NT2/D1 (cell line): ENCODE data around the gene DIPK1C.

Experiments
- DNase-seq: peaks from one replicate; pipeline ENCODE4 v3.0.0-alpha.2; 2011; ENCODE audit warnings: low read depth, low spot score
- H3K27me3 ChIP-seq: 2 replicates; pipeline ENCODE4 v1.6.0; 2011; ENCODE audit warnings: mild to moderate bottlenecking; ENCODE audit not compliant: insufficient read length, insufficient read depth
- H3K36me3 ChIP-seq: 2 replicates; pipeline ENCODE4 v1.6.1; 2011; ENCODE audit warnings: mild to moderate bottlenecking, low read length, mixed read lengths; ENCODE audit not compliant: insufficient read depth, insufficient read length
- H3K4me1 ChIP-seq: 2 replicates; pipeline ENCODE4 v1.5.1; 2011; ENCODE audit not compliant: insufficient read depth, insufficient read length
- H3K4me3 ChIP-seq: 2 replicates; pipeline ENCODE4 v1.5.1; 2011; ENCODE audit warnings: low read depth; ENCODE audit not compliant: insufficient read length
- H3K9ac ChIP-seq: 2 replicates; pipeline ENCODE4 v1.6.0; 2011; ENCODE audit warnings: low read depth; ENCODE audit not compliant: insufficient read length
- H3K9me3 ChIP-seq: 2 replicates; pipeline ENCODE4 v1.5.1; 2011; ENCODE audit warnings: mild to moderate bottlenecking, low read length; ENCODE audit not compliant: insufficient read depth
- SUZ12 ChIP-seq: IDR thresholded peaks from 2 replicates; pipeline ENCODE4 v1.6.1; 2011; ENCODE audit not compliant: insufficient read length, insufficient read depth; ENCODE audit errors: extremely low read depth
- YY1 ChIP-seq: IDR thresholded peaks from 2 replicates; pipeline ENCODE4 v1.6.1; 2011; ENCODE audit not compliant: insufficient read length, insufficient read depth
- ZNF274 ChIP-seq: IDR thresholded peaks from 2 replicates; pipeline ENCODE4 v1.6.1; 2011; ENCODE audit warnings: mild to moderate bottlenecking, low read depth, low read length

DIPK1C gene

DNA sequence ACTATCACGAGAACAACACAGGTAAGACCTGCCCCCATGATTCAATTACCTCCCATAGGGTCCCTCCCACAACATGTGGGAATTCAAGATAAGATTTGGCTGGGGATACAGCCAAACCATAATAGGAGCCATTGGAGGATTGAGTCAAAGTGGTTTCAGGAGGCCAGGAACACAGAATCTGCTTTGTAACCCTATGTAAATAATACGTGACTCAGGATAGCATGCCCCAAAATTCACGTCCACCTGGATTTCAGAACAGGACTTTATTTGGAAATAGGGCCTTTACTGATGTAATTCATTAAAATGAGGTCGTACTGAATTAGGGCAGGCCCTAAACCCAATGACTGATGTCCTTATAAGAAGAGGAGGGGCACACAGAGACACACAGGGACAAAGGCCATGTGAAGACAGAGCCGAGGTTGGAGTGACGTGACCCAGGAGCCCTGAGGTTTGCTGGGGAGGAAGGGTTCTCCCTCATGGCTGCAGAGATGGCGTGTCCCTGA, 23.1 kb upstream of the DIPK1C start:
- Histone ChIP-seq H3K27me3 (no peaks in the 10 kb centered on the region), H3K36me3 (no peaks in the 10 kb centered on the region)
- TF ChIP-seq SUZ12: no peak
- no peak for TF ChIP-seq ZNF274
- no peak for TF ChIP-seq YY1

DNA sequence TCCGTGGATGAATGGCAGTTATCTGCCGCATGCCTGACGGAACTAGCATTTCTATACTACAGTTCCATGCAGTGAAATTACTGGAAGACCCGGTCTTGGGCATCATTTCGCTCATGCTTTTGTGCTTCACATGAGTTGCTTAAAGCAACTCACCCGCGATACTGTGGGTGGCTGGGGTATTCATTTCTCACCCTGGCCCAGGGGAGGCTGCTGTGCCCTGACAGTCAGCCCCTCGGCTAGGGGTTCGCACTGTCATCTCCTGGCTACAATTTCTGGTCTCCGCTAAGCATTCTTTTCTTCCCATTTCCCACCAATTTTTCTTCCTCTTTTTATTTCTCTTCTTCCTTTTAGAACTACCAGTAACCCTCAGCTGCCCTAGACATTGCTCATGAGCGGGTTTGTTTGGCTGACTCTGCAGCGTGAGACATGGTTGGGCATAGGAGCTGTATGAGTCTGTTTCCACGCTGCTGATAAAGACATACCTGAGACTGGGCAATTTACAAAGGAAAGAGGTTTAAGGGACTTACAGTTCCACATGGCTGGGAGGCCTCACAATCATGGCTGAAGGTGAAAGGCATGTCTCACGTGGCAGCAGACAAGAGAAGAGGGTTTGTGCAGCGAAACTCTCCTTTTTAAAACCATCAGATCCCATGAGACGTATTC, 22.5 kb upstream of the DIPK1C start:
- TF ChIP-seq SUZ12: no peak
- no peak for TF ChIP-seq YY1
- no peak for TF ChIP-seq ZNF274
- no peak for DNase-seq
- no peak overlapping the region for H3K4me3 ChIP-seq
- no peak overlapping the region for H3K9ac ChIP-seq
- no peaks in the 10 kb centered on the region for H3K4me1 ChIP-seq
- no peaks in the 10 kb centered on the region for H3K9me3 ChIP-seq
- H3K36me3 ChIP-seq: no peaks in the 10 kb centered on the region
- H3K27me3 ChIP-seq: no peaks in the 10 kb centered on the region

More for the DNA sequence above, 23.1 kb upstream of the DIPK1C start:
- Histone ChIP-seq H3K4me1 (no peaks in the 10 kb centered on the region), H3K9ac (no peak overlapping the region), H3K4me3 (no peak overlapping the region), H3K9me3 (no peaks in the 10 kb centered on the region)
- DNase-seq: no peak

DNA sequence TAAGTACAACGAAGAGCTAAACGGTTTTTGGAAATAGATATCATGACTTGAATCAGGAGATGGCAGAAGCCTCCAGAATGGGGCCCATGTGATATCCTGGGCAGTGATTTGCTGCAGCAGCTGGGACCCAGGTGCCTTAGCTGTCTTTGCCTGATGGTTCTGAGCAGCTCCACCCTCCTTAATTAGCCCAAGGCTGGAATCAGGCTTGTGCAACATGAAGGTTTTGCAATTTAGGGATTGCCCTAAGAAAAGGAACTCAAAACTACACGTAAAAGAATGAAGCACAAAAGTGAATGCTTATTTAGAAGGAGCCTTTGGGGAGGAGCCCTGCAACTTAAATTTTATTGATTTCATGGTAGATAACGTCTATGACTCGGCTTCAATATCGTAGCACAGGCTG, 21.8 kb upstream of the DIPK1C start:
- H3K4me3 ChIP-seq: no peak overlapping the region
- H3K4me1 ChIP-seq: no peaks in the 10 kb centered on the region
- H3K9me3 ChIP-seq: no peaks in the 10 kb centered on the region
- TF ChIP-seq SUZ12 (no peak), YY1 (no peak), ZNF274 (no peak)
- DNase-seq: no peak
- H3K27me3 ChIP-seq: no peaks in the 10 kb centered on the region
- H3K9ac ChIP-seq: no peak overlapping the region
- no peaks in the 10 kb centered on the region for H3K36me3 ChIP-seq

DNA sequence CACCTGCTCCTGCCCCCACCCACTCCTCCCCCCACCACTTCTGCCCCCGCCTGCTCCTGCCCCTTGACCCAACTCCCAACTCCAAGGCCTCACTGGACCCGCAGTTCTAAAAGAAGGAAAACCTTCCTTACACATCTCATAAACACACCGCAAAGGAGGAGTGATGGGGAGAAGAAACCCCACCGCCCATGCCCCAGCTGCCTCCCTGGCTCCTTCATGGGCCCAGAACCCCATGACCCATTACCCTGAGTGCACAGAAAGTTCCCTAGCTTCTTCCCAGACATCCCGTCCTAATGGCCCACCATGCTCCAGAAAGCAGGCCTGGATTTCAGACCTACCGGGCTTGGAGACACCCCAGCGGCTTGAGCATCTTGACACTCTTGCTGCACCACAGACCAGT, 21.2 kb upstream of the DIPK1C start:
- Histone ChIP-seq H3K9me3 (no peaks in the 10 kb centered on the region), H3K4me3 (no peak overlapping the region), H3K4me1 (no peaks in the 10 kb centered on the region), H3K27me3 (no peaks in the 10 kb centered on the region), H3K9ac (no peak overlapping the region), H3K36me3 (no peaks in the 10 kb centered on the region)
- TF ChIP-seq YY1: no peak
- no peak for TF ChIP-seq ZNF274
- DNase-seq: no peak

DNA sequence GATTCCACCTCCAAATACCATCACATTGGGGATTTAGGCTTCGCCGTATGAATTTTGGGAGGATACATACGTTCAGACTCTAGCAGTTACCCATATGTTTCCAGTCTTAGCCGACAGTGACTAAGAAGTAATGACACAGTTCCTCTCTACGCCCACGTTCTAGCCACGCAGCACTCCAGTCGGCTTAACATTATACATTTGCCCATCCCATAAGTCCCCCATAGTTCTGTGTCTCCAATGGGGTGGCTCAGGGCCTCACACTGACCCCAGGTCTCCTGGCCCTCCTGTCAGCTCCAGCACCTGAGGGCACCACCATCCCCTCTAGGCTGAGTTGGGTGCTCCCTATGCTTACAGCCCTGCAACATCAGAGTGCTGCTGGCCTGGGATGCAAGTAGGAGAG, 20.7 kb upstream of the DIPK1C start:
- no peaks in the 10 kb centered on the region for H3K9me3 ChIP-seq
- no peaks in the 10 kb centered on the region for H3K27me3 ChIP-seq
- H3K4me3 ChIP-seq: no peak overlapping the region
- DNase-seq: no peak
- no peaks in the 10 kb centered on the region for H3K4me1 ChIP-seq
- TF ChIP-seq ZNF274 (no peak), SUZ12 (no peak), YY1 (no peak)
- H3K9ac ChIP-seq: no peak overlapping the region
- no peaks in the 10 kb centered on the region for H3K36me3 ChIP-seq

DNA sequence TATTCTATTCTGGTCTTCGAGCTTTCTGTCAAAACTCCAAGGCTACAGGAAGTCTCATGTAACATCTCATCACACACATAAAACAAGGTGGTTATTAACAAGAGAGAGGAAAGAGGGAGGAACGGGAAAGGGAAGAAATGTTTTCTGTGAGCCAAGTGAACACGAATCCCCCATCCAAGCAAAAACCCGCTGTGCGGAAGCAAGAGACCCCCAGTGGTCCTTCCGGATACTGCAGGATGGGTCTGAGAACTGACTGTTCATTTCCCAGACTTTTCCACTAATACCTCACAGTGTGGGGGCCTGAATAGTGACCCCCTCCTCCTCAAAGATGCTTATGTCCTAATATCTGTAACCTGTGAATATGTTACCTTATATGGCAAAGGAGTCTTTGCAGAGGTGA, 19.0 kb upstream of the DIPK1C start:
- no peaks in the 10 kb centered on the region for H3K4me1 ChIP-seq
- no peaks in the 10 kb centered on the region; the same call in 1 of the 2 replicates for H3K9me3 ChIP-seq
- no peak for TF ChIP-seq YY1
- no peak for TF ChIP-seq SUZ12
- no peak for TF ChIP-seq ZNF274
- H3K27me3 ChIP-seq: no peaks in the 10 kb centered on the region
- H3K9ac ChIP-seq: no peak overlapping the region
- DNase-seq: no peak
- H3K36me3 ChIP-seq: no peaks in the 10 kb centered on the region
- no peak overlapping the region for H3K4me3 ChIP-seq

DNA sequence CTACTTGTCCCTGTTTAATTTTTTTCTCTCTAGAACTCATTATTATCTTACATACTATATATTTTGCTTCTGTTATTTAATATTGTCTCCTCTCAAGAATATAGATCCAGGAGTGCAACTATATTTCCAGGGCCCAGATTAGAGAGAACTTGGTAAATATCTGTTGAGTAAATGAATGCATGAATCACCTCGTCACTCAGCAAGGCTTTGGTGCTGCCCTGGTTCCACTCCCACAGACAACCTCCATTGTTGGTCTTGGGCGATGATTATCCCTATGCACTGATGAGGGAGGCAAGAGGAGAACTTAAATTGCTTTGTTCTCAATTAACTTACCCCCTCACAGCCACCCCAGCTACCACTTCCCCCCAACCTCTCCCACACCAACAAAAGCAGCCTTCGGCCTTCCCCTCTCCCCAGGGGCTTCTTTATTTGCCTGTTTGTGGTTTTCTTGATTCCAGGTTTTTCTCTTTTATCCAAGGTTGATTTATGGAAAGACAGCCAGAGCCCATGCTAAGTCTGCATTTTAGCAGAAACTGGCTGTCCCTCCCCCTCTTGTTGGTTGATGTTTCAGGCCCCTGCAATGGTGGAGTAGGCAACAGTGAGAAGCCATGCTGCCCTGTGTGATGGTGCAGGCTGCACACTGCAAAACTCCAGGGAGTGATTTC, 17.0 kb upstream of the DIPK1C start:
- no peak for DNase-seq
- Histone ChIP-seq H3K36me3 (no peaks in the 10 kb centered on the region), H3K9me3 (peaks cover 9% of the 10 kb centered on the region), H3K4me3 (no peak overlapping the region), H3K9ac (no peak overlapping the region), H3K4me1 (no peaks in the 10 kb centered on the region), H3K27me3 (no peaks in the 10 kb centered on the region)
- TF ChIP-seq SUZ12: no peak
- TF ChIP-seq YY1: no peak
- no peak for TF ChIP-seq ZNF274
